ENCODE measurements around the gene ZNF155.

GRCh38 chr19:44042147-44042546 is 58.2 kb downstream of the ZNF155 start:
- no peak for TF ChIP-seq CTCF (conservative IDR thresholded peaks at IDR 0.05 in 1 of 2, IDR thresholded peaks at IDR 0.05 in 1 of 2; ENCODE audit: low read depth in 1 of 2, low read length in 2 of 2)
- TF ChIP-seq EZH2 (IDR thresholded peaks at IDR 0.05; ENCODE audit: low read length, missing control alignments): no peak

All from fibroblast of lung (primary cell).